Loucy (cell line): ENCODE measurements around the gene STRBP.

ENCODE experiments used
- CTCF ChIP-seq: fragments of 200-600 bp; sonication (generic); conservative IDR thresholded peaks from 2 replicates; pipeline ENCODE4 v1.5.1; 2014; ENCODE audit warnings: mild to moderate bottlenecking, antibody characterized with exemption, low read length
- EZH2phosphoT487 ChIP-seq: fragments of 200-600 bp; IDR thresholded peaks from 2 replicates; pipeline ENCODE4 v1.6.1; 2018; ENCODE audit warnings: antibody characterized with exemption, mild to moderate bottlenecking, moderate library complexity, borderline replicate concordance

- TF ChIP-seq CTCF = no peak
- no peak for TF ChIP-seq EZH2phosphoT487
Measured at GRCh38 chr9:123220127-123220526, 48.3 kb downstream of the STRBP start.
